Activated naive CD4-positive, alpha-beta T cell treated with anti-CD3 and anti-CD28 coated beads, Interleukin-2, amount 50 U/mL, for 24 hours (primary cell): ENCODE measurements around the gene NTMT2.

Source experiments
- H3K27ac Mint-ChIP-seq: one replicate; pipeline ENCODE4 v1.8.0; 2021; ENCODE audit warnings: mild to moderate bottlenecking, mixed read lengths
- H3K27me3 Mint-ChIP-seq: one replicate; pipeline ENCODE4 v1.8.0; 2021; ENCODE audit warnings: mixed read lengths
- H3K36me3 Mint-ChIP-seq: one replicate; pipeline ENCODE4 v1.8.0; 2021; ENCODE audit warnings: mixed read lengths
- H3K4me1 Mint-ChIP-seq: one replicate; pipeline ENCODE4 v1.8.0; 2021; ENCODE audit warnings: mixed read lengths
- H3K4me3 Mint-ChIP-seq: one replicate; pipeline ENCODE4 v1.8.0; 2021; ENCODE audit warnings: mild to moderate bottlenecking, mixed read lengths
- H3K9me3 Mint-ChIP-seq: one replicate; pipeline ENCODE4 v1.8.0; 2021; ENCODE audit warnings: mixed read lengths

The NTMT2 gene

DNA sequence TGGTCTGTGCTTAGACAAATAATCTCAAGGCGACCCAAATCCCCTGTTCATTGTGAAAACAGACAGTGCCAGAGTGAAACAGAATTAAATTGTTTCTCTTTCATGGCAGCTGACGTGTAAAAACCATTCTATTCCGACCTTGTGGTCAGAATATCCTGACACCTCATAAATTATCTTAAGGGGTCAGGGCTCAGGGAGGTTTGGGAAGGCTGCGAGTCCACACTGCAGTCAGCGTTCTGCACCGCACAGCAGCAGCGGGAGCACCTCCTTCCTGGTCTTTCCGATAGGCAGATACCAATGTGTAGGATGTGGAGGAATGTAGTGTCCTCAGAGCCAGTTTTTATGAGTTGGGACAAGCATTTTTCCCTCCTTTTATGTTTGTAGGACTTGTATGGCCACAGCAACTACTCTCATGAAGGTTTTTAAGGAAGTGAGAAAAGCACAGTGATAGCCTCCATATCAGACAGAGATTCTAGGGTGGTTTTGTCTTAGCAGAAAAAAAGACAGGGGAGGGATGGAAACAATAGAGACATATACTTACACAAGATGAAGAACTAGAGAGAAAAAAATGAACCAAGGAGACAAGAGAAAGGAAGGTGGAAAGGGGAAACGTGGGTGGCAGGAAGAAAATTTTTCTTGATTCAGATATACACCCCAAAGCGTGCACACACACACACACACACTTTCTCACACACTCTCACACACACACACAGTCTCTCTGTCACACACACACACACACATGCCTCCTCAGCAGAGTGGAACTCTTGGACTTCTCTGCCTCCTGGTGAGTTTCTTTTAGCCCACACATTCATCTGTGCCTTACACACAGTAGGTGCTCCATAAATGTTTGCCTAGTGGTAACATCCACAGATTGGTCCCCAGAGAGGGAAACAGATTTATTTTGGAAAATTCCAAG, 68.6 kb downstream of the NTMT2 start:
- Mint-ChIP-seq H3K27me3 (peaks cover 31% of the 10 kb centered on the region), H3K36me3 (no peaks in the 10 kb centered on the region), H3K4me1 (no peaks in the 10 kb centered on the region), H3K27ac (no peak overlapping the region), H3K4me3 (no peak overlapping the region), H3K9me3 (peaks cover 5% of the 10 kb centered on the region)

DNA sequence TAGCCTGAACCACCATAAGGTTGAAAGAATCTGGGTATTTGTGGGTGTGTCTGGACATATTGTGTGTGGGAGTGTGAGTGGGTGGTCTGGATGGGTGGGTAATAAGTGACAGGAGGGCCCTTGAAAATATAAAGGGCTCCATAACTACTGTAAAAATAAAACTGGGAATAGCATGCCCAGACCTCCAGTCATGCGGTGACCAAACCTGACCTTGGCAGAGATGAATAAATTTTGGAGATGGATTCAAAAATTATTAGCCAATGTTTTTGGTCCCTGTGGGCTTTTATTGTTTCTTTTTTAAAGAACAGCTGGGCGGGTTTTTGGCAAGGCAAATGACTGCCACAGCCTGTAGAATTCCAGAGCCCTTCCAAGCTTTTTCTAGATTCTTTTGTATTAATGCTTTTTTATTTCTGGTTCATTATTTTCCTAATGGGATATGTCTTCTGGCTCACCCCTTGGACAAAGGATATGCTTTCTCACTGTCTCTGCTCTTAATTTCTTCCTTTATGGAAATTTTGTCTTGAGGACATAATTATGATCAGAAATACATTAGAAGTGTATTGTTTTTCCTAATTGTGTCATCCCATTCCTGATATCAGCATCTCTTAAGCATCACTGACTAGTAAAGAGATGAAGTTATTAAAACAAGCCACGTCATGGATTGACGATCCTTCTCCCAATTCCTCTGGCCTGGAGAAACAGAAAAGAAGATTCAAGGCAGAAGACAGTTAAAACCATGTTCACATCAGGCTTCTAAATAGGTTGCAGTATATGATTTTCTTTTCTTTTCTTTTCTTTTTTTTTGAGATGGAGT, 69.5 kb downstream of the NTMT2 start:
- Mint-ChIP-seq H3K27ac (no peak overlapping the region), H3K4me1 (no peaks in the 10 kb centered on the region), H3K9me3 (no peaks in the 10 kb centered on the region), H3K36me3 (no peaks in the 10 kb centered on the region), H3K27me3 (peaks cover 30% of the 10 kb centered on the region), H3K4me3 (no peak overlapping the region)

DNA sequence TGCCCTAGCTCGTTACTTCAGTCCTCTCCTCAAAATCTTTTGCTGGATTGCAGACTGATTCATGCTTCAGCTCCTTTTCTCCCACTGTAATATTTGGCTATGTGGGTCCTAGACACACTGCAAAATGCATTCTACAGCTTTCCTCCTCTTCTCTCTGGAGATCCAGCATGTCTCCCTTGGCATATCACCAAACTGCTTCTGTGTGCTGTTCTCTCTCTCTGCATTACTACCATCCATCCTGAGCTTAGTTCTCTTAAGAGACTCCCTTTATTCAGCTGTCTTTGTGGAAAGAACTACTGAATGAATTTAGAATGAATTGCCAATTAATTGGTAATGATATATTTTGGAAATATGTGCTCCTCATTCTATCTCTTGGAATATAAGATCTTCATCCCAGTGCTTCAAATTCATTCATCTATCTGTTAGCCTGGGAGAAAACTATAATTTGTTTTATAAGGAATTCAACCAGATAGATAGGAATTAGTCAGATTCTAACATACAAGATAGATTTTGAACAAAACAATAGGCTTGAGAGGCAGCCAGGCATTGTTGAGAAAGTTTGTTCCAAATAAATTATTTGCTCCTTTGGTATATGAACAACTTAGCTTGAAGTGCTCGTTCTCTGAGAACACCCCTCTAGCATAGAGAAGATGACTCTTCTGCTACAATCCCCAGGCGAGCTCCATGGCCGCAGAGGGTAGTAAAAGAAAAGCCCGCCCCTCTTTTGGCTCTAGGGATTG, 71.9 kb downstream of the NTMT2 start:
- H3K36me3 Mint-ChIP-seq: no peaks in the 10 kb centered on the region
- no peaks in the 10 kb centered on the region for H3K9me3 Mint-ChIP-seq
- peaks cover 30% of the 10 kb centered on the region for H3K27me3 Mint-ChIP-seq
- H3K27ac Mint-ChIP-seq: no peak overlapping the region
- H3K4me1 Mint-ChIP-seq: no peaks in the 10 kb centered on the region
- no peak overlapping the region for H3K4me3 Mint-ChIP-seq

- Mint-ChIP-seq H3K36me3 (no peaks in the 10 kb centered on the region), H3K9me3 (no peaks in the 10 kb centered on the region), H3K4me1 (no peaks in the 10 kb centered on the region), H3K4me3 (no peak overlapping the region), H3K27ac (no peak overlapping the region), H3K27me3 (peaks cover 34% of the 10 kb centered on the region)
Measured at GRCh38 chr1:170218257-170218650, 72.5 kb downstream of the NTMT2 start.
